ENCODE measurements around the gene PLA2G6.

The PLA2G6 gene

GRCh38 chr22:38114484-38115398, 66.9 kb downstream of the PLA2G6 start:
- DNase-seq (ENCODE audit: low spot score) = no peak
- TF ChIP-seq CTCF (IDR thresholded peaks at IDR 0.05) = peak; percentile 86
- H3K4me3 ChIP-seq = no peak overlapping the region
- H3K27ac ChIP-seq = no peak overlapping the region

GRCh38 chr22:38112381-38112780, 69.2 kb downstream of the PLA2G6 start:
- H3K4me3 ChIP-seq = no peak overlapping the region
- TF ChIP-seq CTCF (IDR thresholded peaks at IDR 0.05) = no peak
- no peak for DNase-seq (ENCODE audit: low spot score)
- no peak overlapping the region for H3K27ac ChIP-seq

GRCh38 chr22:38111925-38112355, 69.7 kb downstream of the PLA2G6 start:
- Histone ChIP-seq H3K27ac (no peak overlapping the region), H3K4me3 (no peak overlapping the region)
- no peak for TF ChIP-seq CTCF (IDR thresholded peaks at IDR 0.05)
- DNase-seq (ENCODE audit: low spot score) = no peak

- no peak overlapping the region for H3K4me3 ChIP-seq
- DNase-seq (ENCODE audit: low spot score) = no peak
- H3K27ac ChIP-seq = no peak overlapping the region
- no peak for TF ChIP-seq CTCF (IDR thresholded peaks at IDR 0.05)
These were observed 70.5 kb downstream of the PLA2G6 start for GRCh38 chr22:38110863-38111852.

GRCh38 chr22:38110008-38110862, 71.4 kb downstream of the PLA2G6 start, which contains the start of gene BAIAP2L2:
Gene BAIAP2L2 (minus strand): TSS chr22:38110684. CDS start chr22:38110525, 159 bp downstream.
- H3K4me3 ChIP-seq = no peak within 1 kb of the TSS
- H3K27ac ChIP-seq = no peak within 1 kb of the TSS
- DNase-seq (ENCODE audit: low spot score) = no peak
- TF ChIP-seq CTCF (IDR thresholded peaks at IDR 0.05) = no peak

- no peak overlapping the region for H3K27ac ChIP-seq
- DNase-seq (ENCODE audit: low spot score) = no peak
These were observed 72.1 kb downstream of the PLA2G6 start for GRCh38 chr22:38109371-38110001.

More at GRCh38 chr22:38109371-38110001, 72.1 kb downstream of the PLA2G6 start:
- no peak overlapping the region for H3K4me3 ChIP-seq
- no peak for TF ChIP-seq CTCF (IDR thresholded peaks at IDR 0.05)
